Uterus (tissue), 2 donors: ENCODE data around the gene RECQL5.

Experiments used
- CTCF ChIP-seq, 4 experiments: fragments of 200-600 bp in 2 of 4; fragments of 450-650 bp in 2 of 4; sonication (generic) in 2 of 4; IDR thresholded peaks; one replicate each; pipeline ENCODE4 v1.5.1; 2016 to 2019; ENCODE audit warnings: antibody characterized with exemption in 4 of 4, mild to moderate bottlenecking in 2 of 4, moderate library complexity in 1 of 4
- POLR2A ChIP-seq, 2 donors: fragments of 450-650 bp; IDR thresholded peaks; one replicate each; pipeline ENCODE4 v1.6.1; 2016; ENCODE audit warnings: antibody characterized with exemption in 2 of 2, mild to moderate bottlenecking in 1 of 2, moderate library complexity in 1 of 2

GRCh38 chr17:75647921-75648320, 19.0 kb downstream of the RECQL5 start:
- no peak for TF ChIP-seq POLR2A (IDR thresholded peaks at IDR 0.05)
- no peak for TF ChIP-seq CTCF (IDR thresholded peaks at IDR 0.05)
